ENCODE results near the gene AOC1. TPM values are rescaled to one million over a fixed set of nuclear protein-coding genes. Genes with fewer than 3 reads are reported as not detected.
"Not testable (repeated sequence)": the region's sequence is repeated elsewhere in the genome, so short reads cannot be mapped to it uniquely, and the experiment has no call there.

AOC1 gene
- total RNA-seq, 1 donor from 2014 or later, result 0.64 TPM

- no peaks in the 10 kb centered on the region for H3K4me1 ChIP-seq
- no peak overlapping the region for H3K4me3 ChIP-seq
- no peak for TF ChIP-seq CTCF (IDR thresholded peaks at IDR 0.05)
- DNase-seq (no peak), ATAC-seq (no peak)
- no peak overlapping the region for H3K27ac ChIP-seq
- H3K9me3 ChIP-seq, result peaks cover 4% of the 10 kb centered on the region
- H3K27me3 ChIP-seq, result no peaks in the 10 kb centered on the region
- H3K36me3 ChIP-seq, result no peaks in the 10 kb centered on the region
- intact Hi-C loops (cut with DNase I), result no loop called here
Observed at GRCh38 chr7:150806863-150807262, 45.5 kb upstream of the AOC1 start.

- H3K27me3 ChIP-seq; H3K4me1 ChIP-seq; ATAC-seq; H3K4me3 ChIP-seq; H3K9me3 ChIP-seq; intact Hi-C loops (cut with DNase I); H3K36me3 ChIP-seq; H3K27ac ChIP-seq; DNase-seq: not testable (repeated sequence)
Observed at GRCh38 chr7:150807616-150808438, 44.5 kb upstream of the AOC1 start.

- intact Hi-C loops (cut with DNase I), result no loop called here
- H3K4me1 ChIP-seq, result no peaks in the 10 kb centered on the region
- TF ChIP-seq CTCF (IDR thresholded peaks at IDR 0.05), result no peak
- ATAC-seq (no peak), DNase-seq (no peak)
- no peaks in the 10 kb centered on the region for H3K9me3 ChIP-seq
- no peaks in the 10 kb centered on the region for H3K36me3 ChIP-seq
- H3K27me3 ChIP-seq, result no peaks in the 10 kb centered on the region
- no peak overlapping the region for H3K27ac ChIP-seq
- no peak overlapping the region for H3K4me3 ChIP-seq
Observed at GRCh38 chr7:150814328-150815001, 37.9 kb upstream of the AOC1 start.

GRCh38 chr7:150818971-150819370 is 33.3 kb upstream of the AOC1 start:
- Histone ChIP-seq H3K36me3 (no peaks in the 10 kb centered on the region), H3K4me1 (no peaks in the 10 kb centered on the region), H3K9me3 (no peaks in the 10 kb centered on the region), H3K27me3 (no peaks in the 10 kb centered on the region), H3K27ac (no peak overlapping the region), H3K4me3 (no peak overlapping the region)
- no peak for ATAC-seq
- DNase-seq, result no peak
- TF ChIP-seq CTCF (IDR thresholded peaks at IDR 0.05), result no peak
- intact Hi-C loops (cut with DNase I), result no loop called here

- Histone ChIP-seq H3K27me3 (no peaks in the 10 kb centered on the region), H3K27ac (no peak overlapping the region), H3K4me1 (no peaks in the 10 kb centered on the region), H3K4me3 (no peak overlapping the region), H3K9me3 (no peaks in the 10 kb centered on the region), H3K36me3 (no peaks in the 10 kb centered on the region)
- no peak for DNase-seq
- ATAC-seq, result no peak
- TF ChIP-seq CTCF (IDR thresholded peaks at IDR 0.05), result no peak
- intact Hi-C loops (cut with DNase I), result no loop called here
Observed at GRCh38 chr7:150820148-150820547, 32.2 kb upstream of the AOC1 start.

- Histone ChIP-seq H3K9me3 (no peaks in the 10 kb centered on the region), H3K27ac (no peak overlapping the region), H3K36me3 (no peaks in the 10 kb centered on the region), H3K4me3 (no peak overlapping the region), H3K27me3 (no peaks in the 10 kb centered on the region), H3K4me1 (no peaks in the 10 kb centered on the region)
- ATAC-seq, result no peak
- intact Hi-C loops (cut with DNase I), result no loop called here
- no peak for DNase-seq
- no peak for TF ChIP-seq CTCF (IDR thresholded peaks at IDR 0.05)
Observed at GRCh38 chr7:150820578-150821198, 31.6 kb upstream of the AOC1 start.

Data from upper lobe of right lung (tissue), 1 donor.